ENCODE data around the gene RPL9.

The RPL9 gene

DNA sequence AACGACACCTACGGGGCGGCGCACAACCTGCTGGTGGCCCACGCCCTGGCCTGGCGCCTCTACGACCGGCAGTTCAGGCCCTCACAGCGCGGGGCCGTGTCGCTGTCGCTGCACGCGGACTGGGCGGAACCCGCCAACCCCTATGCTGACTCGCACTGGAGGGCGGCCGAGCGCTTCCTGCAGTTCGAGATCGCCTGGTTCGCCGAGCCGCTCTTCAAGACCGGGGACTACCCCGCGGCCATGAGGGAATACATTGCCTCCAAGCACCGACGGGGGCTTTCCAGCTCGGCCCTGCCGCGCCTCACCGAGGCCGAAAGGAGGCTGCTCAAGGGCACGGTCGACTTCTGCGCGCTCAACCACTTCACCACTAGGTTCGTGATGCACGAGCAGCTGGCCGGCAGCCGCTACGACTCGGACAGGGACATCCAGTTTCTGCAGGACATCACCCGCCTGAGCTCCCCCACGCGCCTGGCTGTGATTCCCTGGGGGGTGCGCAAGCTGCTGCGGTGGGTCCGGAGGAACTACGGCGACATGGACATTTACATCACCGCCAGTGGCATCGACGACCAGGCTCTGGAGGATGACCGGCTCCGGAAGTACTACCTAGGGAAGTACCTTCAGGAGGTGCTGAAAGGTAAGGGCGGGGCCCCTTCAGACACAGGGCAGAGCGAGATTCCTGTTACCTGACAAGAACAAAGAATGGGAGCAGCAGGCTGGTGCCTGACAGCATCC is 11.7 kb downstream of the RPL9 start:
- no peak for ATAC-seq
- TF ChIP-seq ARNTL (CRISPR knock-in tag; IDR thresholded peaks at IDR 0.05; ENCODE audit: borderline replicate concordance, low read depth) (no peak), SNAI2 (CRISPR knock-in tag; IDR thresholded peaks at IDR 0.05) (no peak), ZC3H10 (CRISPR knock-in tag; IDR thresholded peaks at IDR 0.05) (no peak)
- TF ChIP-seq, protein P1, sequence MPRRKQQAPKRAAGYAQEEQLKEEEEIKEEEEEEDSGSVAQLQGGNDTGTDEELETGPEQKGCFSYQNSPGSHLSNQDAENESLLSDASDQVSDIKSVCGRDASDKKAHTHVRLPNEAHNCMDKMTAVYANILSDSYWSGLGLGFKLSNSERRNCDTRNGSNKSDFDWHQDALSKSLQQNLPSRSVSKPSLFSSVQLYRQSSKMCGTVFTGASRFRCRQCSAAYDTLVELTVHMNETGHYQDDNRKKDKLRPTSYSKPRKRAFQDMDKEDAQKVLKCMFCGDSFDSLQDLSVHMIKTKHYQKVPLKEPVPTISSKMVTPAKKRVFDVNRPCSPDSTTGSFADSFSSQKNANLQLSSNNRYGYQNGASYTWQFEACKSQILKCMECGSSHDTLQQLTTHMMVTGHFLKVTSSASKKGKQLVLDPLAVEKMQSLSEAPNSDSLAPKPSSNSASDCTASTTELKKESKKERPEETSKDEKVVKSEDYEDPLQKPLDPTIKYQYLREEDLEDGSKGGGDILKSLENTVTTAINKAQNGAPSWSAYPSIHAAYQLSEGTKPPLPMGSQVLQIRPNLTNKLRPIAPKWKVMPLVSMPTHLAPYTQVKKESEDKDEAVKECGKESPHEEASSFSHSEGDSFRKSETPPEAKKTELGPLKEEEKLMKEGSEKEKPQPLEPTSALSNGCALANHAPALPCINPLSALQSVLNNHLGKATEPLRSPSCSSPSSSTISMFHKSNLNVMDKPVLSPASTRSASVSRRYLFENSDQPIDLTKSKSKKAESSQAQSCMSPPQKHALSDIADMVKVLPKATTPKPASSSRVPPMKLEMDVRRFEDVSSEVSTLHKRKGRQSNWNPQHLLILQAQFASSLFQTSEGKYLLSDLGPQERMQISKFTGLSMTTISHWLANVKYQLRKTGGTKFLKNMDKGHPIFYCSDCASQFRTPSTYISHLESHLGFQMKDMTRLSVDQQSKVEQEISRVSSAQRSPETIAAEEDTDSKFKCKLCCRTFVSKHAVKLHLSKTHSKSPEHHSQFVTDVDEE (CRISPR knock-in tag; IDR thresholded peaks at IDR 0.05) = no peak
- TF ChIP-seq, protein P2, sequence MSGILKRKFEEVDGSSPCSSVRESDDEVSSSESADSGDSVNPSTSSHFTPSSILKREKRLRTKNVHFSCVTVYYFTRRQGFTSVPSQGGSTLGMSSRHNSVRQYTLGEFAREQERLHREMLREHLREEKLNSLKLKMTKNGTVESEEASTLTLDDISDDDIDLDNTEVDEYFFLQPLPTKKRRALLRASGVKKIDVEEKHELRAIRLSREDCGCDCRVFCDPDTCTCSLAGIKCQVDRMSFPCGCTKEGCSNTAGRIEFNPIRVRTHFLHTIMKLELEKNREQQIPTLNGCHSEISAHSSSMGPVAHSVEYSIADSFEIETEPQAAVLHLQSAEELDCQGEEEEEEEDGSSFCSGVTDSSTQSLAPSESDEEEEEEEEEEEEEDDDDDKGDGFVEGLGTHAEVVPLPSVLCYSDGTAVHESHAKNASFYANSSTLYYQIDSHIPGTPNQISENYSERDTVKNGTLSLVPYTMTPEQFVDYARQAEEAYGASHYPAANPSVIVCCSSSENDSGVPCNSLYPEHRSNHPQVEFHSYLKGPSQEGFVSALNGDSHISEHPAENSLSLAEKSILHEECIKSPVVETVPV (CRISPR knock-in tag; IDR thresholded peaks at IDR 0.05) = no peak

GRCh38 chr4:39446483-39446841 is 12.3 kb downstream of the RPL9 start:
- ATAC-seq = no peak; the same call in 2 of the 3 replicates
- TF ChIP-seq TOX (CRISPR knock-in tag; IDR thresholded peaks at IDR 0.05; ENCODE audit: borderline replicate concordance) = no peak

DNA sequence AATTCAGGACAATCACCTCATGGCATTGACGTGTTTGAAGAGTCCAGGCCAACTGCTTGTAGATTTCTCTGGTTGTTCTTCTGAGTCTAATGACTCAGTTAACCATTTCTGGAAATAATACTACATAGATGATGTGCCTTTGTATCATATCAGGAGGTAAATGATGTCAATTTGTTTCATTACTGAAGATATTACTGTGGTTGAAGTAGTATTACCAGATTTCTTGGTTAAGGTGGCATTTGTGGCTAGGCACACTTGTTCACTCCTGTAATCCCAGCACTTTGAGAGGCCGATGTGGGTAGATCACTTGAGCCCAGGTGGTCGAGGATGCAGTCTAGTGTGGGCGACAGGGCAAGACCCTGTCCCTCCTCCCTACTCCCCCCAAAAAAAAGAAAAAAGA is 15.7 kb downstream of the RPL9 start:
- TF ChIP-seq, protein P2 (CRISPR knock-in tag; IDR thresholded peaks at IDR 0.05) = no peak
- TF ChIP-seq ARNTL (CRISPR knock-in tag; IDR thresholded peaks at IDR 0.05; ENCODE audit: borderline replicate concordance, low read depth) (no peak), PPARA (CRISPR knock-in tag; IDR thresholded peaks at IDR 0.05; ENCODE audit: borderline replicate concordance) (no peak), ZNF70 (CRISPR knock-in tag; IDR thresholded peaks at IDR 0.05) (no peak), PATZ1 (CRISPR knock-in tag; IDR thresholded peaks at IDR 0.05; ENCODE audit: borderline replicate concordance) (no peak), CREB5 (CRISPR knock-in tag; IDR thresholded peaks at IDR 0.05; ENCODE audit: low read depth) (no peak), ZNF8 (CRISPR knock-in tag; IDR thresholded peaks at IDR 0.05) (no peak), ESRRG (CRISPR knock-in tag; IDR thresholded peaks at IDR 0.05) (no peak), POU6F1 (CRISPR knock-in tag; IDR thresholded peaks at IDR 0.05; ENCODE audit: borderline replicate concordance, low read depth) (no peak)
- ATAC-seq = no peak

DNA sequence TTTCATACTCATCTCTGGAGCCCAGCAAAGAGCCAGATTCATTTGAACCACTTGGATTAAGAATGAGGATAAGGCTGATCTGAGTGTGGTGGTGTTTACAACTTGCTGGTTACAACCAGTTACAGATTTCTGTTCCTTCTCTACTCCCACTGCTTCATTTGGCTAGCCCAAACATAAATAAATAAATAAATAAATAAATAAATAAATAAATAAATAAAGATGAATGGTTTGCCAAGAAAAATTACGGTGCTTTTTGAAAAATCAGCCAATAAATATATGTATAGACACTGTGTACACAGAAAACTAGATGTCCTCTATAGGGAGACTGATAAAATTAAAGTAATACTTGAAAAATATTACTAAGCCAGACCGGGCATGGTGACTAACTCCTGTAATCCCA is 17.1 kb downstream of the RPL9 start:
- no peak for ATAC-seq
- no peak for TF ChIP-seq CSDC2 (CRISPR knock-in tag; IDR thresholded peaks at IDR 0.05)
- TF ChIP-seq ARNTL (CRISPR knock-in tag; IDR thresholded peaks at IDR 0.05; ENCODE audit: borderline replicate concordance, low read depth) = no peak
- no peak for TF ChIP-seq ZNF565 (CRISPR knock-in tag; conservative IDR thresholded peaks at IDR 0.05; ENCODE audit: low read depth)
- no peak for TF ChIP-seq ZNF8 (CRISPR knock-in tag; IDR thresholded peaks at IDR 0.05)
- TF ChIP-seq ZNF70 (CRISPR knock-in tag; IDR thresholded peaks at IDR 0.05) = no peak
- TF ChIP-seq BACH2 (CRISPR knock-in tag; IDR thresholded peaks at IDR 0.05; ENCODE audit: borderline replicate concordance) = no peak
- TF ChIP-seq ZFP3 (CRISPR knock-in tag; IDR thresholded peaks at IDR 0.05) = no peak
- TF ChIP-seq ISL1 (CRISPR knock-in tag; IDR thresholded peaks at IDR 0.05) = no peak
- TF ChIP-seq ZFP30 (CRISPR knock-in tag; IDR thresholded peaks at IDR 0.05) = no peak
- no peak for TF ChIP-seq POU6F1 (CRISPR knock-in tag; IDR thresholded peaks at IDR 0.05; ENCODE audit: borderline replicate concordance, low read depth)
- no peak for TF ChIP-seq PATZ1 (CRISPR knock-in tag; IDR thresholded peaks at IDR 0.05; ENCODE audit: borderline replicate concordance)
- no peak for TF ChIP-seq ZC3H10 (CRISPR knock-in tag; IDR thresholded peaks at IDR 0.05)
- TF ChIP-seq OSR1 (CRISPR knock-in tag; IDR thresholded peaks at IDR 0.05) = no peak

All from SK-N-SH treated with all-trans-retinoic acid at 6 μM for 48 hours (cell line).